Choroid plexus epithelial cell (primary cell): Measurements from ENCODE around the gene RASSF3.
"Not testable (repeated sequence)": the region's sequence is repeated elsewhere in the genome, so short reads cannot be mapped to it uniquely, and the experiment has no call there.

Source experiments
- DNase-seq: peaks from one replicate; pipeline ENCODE4 v3.0.0-alpha.2; 2010; ENCODE audit warnings: low read depth
- H3K4me3 ChIP-seq: 2 replicates; pipeline ENCODE4 v1.5.1; 2011; ENCODE audit warnings: low read depth, mild to moderate bottlenecking, control low read depth, low read length, moderate library complexity
- CTCF ChIP-seq: conservative IDR thresholded peaks from 2 replicates; pipeline ENCODE4 v1.5.1; 2011; ENCODE audit warnings: low read depth, mild to moderate bottlenecking, control low read depth, inconsistent platforms, low read length, moderate library complexity

The RASSF3 gene

GRCh38 chr12:64649487-64649886 lies 39.2 kb downstream of the RASSF3 start:
- no peak for DNase-seq
- no peak overlapping the region for H3K4me3 ChIP-seq
- no peak for TF ChIP-seq CTCF

- no peak overlapping the region for H3K4me3 ChIP-seq
- TF ChIP-seq CTCF, result no peak
- no peak for DNase-seq
These were observed 40.5 kb downstream of the RASSF3 start for GRCh38 chr12:64650762-64651161.

GRCh38 chr12:64652346-64652745 lies 42.1 kb downstream of the RASSF3 start:
- no peak overlapping the region for H3K4me3 ChIP-seq
- no peak for DNase-seq
- no peak for TF ChIP-seq CTCF

GRCh38 chr12:64653123-64653522 lies 42.8 kb downstream of the RASSF3 start:
- TF ChIP-seq CTCF, result no peak
- no peak for DNase-seq
- no peak overlapping the region for H3K4me3 ChIP-seq

- DNase-seq, H3K4me3 ChIP-seq: not testable (repeated sequence)
These were observed 43.6 kb downstream of the RASSF3 start for GRCh38 chr12:64653907-64654306.

GRCh38 chr12:64655141-64655540 lies 44.8 kb downstream of the RASSF3 start:
- DNase-seq, result no peak
- TF ChIP-seq CTCF, result no peak
- no peak overlapping the region for H3K4me3 ChIP-seq

- H3K4me3 ChIP-seq, result no peak overlapping the region
- no peak for TF ChIP-seq CTCF
- DNase-seq, result no peak
These were observed 46.1 kb downstream of the RASSF3 start for GRCh38 chr12:64656429-64656828.

GRCh38 chr12:64658892-64659481 lies 48.7 kb downstream of the RASSF3 start:
- TF ChIP-seq CTCF, result no peak
- DNase-seq, result no peak
- no peak overlapping the region for H3K4me3 ChIP-seq
